SK-N-MC (cell line): Measurements from ENCODE around the gene SWI5.

Source experiments
- DNase-seq: peaks from one replicate; pipeline ENCODE4 v3.0.0-alpha.2; 2011; ENCODE audit warnings: low read depth, low spot score
- H3K27ac ChIP-seq: fragments of 200-600 bp; sonication (generic); 2 replicates; pipeline ENCODE4 v1.5.1; 2016; ENCODE audit warnings: mixed run types
- H3K36me3 ChIP-seq: fragments of 200-600 bp; sonication (generic); 2 replicates; pipeline ENCODE4 v1.6.1; 2017; ENCODE audit warnings: antibody characterized with exemption, low read length, mixed read lengths; ENCODE audit not compliant: insufficient read depth
- H3K4me3 ChIP-seq: fragments of 200-600 bp; sonication (generic); 2 replicates; pipeline ENCODE4 v1.5.1; 2016
- H3K9ac ChIP-seq: fragments of 200-600 bp; sonication (generic); 2 replicates; pipeline ENCODE4 v1.8.0; 2017; ENCODE audit warnings: mixed run types, mixed read lengths; ENCODE audit not compliant: insufficient read length
- H3K9me3 ChIP-seq: fragments of 200-600 bp; sonication (generic); 2 replicates; pipeline ENCODE4 v1.6.1; 2017; ENCODE audit warnings: low read depth, mild to moderate bottlenecking, antibody characterized with exemption, low read length, moderate library complexity, mixed read lengths
- EZH2 ChIP-seq: fragments of 200-600 bp; sonication (generic); IDR thresholded peaks from one replicate; pipeline ENCODE4 v1.6.1; 2017; ENCODE audit warnings: antibody characterized with exemption
- FOXP2 ChIP-seq: optimal IDR thresholded peaks from 2 replicates; pipeline ENCODE3; 2011; ENCODE audit warnings: mild to moderate bottlenecking, moderate library complexity; ENCODE audit not compliant: insufficient read depth; ENCODE audit errors: extremely low read length, control extremely low read depth
- POLR2AphosphoS5 ChIP-seq: IDR thresholded peaks from 2 replicates; pipeline ENCODE4 v1.6.1; 2012; ENCODE audit warnings: mild to moderate bottlenecking, low read depth, low read length, borderline replicate concordance

SWI5 gene

DNA sequence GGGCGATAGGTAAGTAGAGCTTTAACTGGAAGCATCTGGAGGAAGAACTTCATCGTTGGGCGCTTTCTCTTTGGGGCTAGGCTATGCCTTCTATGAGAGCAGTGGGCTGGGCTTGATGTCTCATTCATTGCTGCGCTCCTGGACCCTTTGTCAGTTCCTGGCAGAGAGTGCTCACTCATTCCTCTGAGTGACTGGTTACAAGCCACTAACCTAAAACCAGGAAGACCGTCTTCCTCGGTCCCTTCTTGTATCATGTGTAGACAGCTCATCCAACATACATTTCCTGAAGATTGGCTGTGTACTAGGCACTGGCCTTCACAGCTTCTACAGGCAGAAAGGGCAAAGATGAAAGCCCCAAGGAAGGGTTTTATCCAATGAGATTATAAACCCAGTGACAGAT is 6.4 kb downstream of the SWI5 start:
- Histone ChIP-seq H3K9ac (no peak overlapping the region), H3K27ac (no peak overlapping the region), H3K36me3 (no peaks in the 10 kb centered on the region), H3K4me3 (no peak overlapping the region), H3K9me3 (no peaks in the 10 kb centered on the region)
- TF ChIP-seq EZH2 = no peak
- no peak for TF ChIP-seq FOXP2
- TF ChIP-seq POLR2AphosphoS5 = no peak
- DNase-seq = no peak

DNA sequence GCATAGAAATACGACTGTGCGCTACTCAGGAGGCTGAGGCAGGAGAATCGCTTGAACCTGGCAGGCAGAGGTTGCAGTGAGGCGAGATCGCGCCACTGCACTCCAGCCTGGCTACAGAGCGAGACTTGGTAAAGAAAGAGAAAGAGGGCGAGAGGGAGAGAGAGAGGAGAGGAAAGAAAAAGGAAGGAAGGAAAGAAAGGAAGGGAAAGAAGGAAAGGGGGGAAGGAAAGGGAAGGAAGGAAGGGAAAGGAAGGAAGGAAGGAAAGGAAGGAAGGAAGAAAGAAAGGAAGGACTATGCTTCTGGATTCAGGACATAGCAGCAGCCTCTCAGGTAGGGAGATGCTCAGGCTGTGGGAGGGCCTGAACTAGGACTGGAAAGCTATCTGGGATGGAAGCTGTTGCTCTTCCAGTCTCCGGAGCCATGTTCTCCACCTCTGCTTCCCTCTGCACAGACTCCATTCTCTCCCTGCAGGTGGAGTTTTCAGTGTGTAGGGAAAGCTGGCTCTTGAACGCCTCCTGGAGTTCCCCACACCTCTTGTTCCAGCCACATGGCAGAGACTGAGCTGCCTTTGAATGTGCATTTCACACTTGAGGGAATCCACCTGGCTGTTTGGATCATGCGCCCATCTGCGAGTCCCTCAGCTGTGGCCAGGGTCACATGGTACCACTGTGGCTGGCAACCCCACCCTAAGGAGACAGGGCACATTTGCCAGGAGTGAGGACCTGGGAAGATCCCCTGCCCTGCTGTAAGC is 9.1 kb downstream of the SWI5 start:
- Histone ChIP-seq H3K27ac (no peak overlapping the region), H3K9me3 (no peaks in the 10 kb centered on the region), H3K9ac (no peak overlapping the region), H3K36me3 (no peaks in the 10 kb centered on the region), H3K4me3 (no peak overlapping the region)
- TF ChIP-seq FOXP2 = no peak
- no peak for TF ChIP-seq POLR2AphosphoS5
- no peak for TF ChIP-seq EZH2
- no peak for DNase-seq

- no peak overlapping the region for H3K27ac ChIP-seq
- no peaks in the 10 kb centered on the region for H3K36me3 ChIP-seq
- TF ChIP-seq FOXP2 = no peak
- TF ChIP-seq POLR2AphosphoS5 = no peak
- no peak for TF ChIP-seq EZH2
- H3K4me3 ChIP-seq = no peak overlapping the region
- DNase-seq = no peak
- no peaks in the 10 kb centered on the region for H3K9me3 ChIP-seq
- H3K9ac ChIP-seq = no peak overlapping the region
Measured at GRCh38 chr9:128286440-128286839, 10.4 kb downstream of the SWI5 start.

GRCh38 chr9:128288273-128289004 is 12.4 kb downstream of the SWI5 start:
- Histone ChIP-seq H3K27ac (no peak overlapping the region), H3K9me3 (no peaks in the 10 kb centered on the region), H3K9ac (no peak overlapping the region), H3K36me3 (no peaks in the 10 kb centered on the region), H3K4me3 (no peak overlapping the region)
- TF ChIP-seq POLR2AphosphoS5 = no peak
- no peak for TF ChIP-seq EZH2
- TF ChIP-seq FOXP2 = no peak
- no peak for DNase-seq

DNA sequence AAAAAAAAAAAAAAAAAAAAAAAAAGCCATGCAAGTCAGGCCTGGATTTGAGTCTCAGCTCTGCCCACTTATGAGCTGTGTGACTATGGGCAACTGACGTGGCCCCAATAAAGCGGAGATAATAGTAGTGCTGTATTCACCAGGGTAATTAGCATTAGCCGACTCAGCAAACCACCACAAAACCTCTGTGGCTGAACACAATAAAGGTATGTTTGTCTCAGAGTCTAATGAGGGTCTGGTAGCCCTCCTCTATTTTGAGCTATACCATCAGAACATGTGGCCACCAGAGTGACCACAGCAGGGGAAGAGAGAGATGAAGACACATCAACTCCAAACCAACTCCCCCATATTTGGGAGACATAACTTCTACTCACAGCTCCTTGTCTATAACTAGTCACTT is 15.9 kb downstream of the SWI5 start:
- Histone ChIP-seq H3K9me3 (no peaks in the 10 kb centered on the region), H3K4me3 (no peak overlapping the region), H3K27ac (no peak overlapping the region), H3K36me3 (no peaks in the 10 kb centered on the region), H3K9ac (no peak overlapping the region)
- TF ChIP-seq POLR2AphosphoS5 (no peak), FOXP2 (no peak), EZH2 (no peak)
- DNase-seq = no peak

- Histone ChIP-seq H3K27ac (no peak overlapping the region), H3K9ac (no peak overlapping the region), H3K9me3 (no peaks in the 10 kb centered on the region), H3K4me3 (no peak overlapping the region), H3K36me3 (no peaks in the 10 kb centered on the region)
- no peak for TF ChIP-seq EZH2
- TF ChIP-seq FOXP2 = no peak
- no peak for TF ChIP-seq POLR2AphosphoS5
- no peak for DNase-seq
Measured at GRCh38 chr9:128293091-128293490, 17.0 kb downstream of the SWI5 start.

DNA sequence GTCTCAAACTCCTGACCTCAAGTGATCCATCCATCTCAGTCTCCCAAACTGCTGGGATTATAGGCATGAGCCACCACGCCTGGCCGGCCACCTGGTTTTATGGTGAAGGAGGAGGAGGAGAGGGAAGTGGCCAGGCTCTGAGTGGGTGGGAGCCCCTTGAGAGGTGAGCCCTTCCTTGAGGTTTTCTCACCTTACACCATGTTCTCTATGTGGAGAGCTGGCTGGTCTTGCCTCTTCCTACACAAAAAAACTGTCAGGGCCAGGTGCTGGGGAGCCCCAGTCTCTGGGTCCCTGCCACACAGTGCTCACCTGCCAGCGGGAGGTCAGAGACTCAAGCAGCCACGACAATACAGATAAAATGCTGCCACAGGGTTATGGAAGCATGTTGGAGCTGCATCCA is 18.1 kb downstream of the SWI5 start:
- TF ChIP-seq POLR2AphosphoS5 (no peak), FOXP2 (no peak), EZH2 (no peak)
- Histone ChIP-seq H3K4me3 (no peak overlapping the region), H3K9ac (no peak overlapping the region), H3K9me3 (no peaks in the 10 kb centered on the region), H3K36me3 (no peaks in the 10 kb centered on the region), H3K27ac (no peak overlapping the region)
- no peak for DNase-seq

DNA sequence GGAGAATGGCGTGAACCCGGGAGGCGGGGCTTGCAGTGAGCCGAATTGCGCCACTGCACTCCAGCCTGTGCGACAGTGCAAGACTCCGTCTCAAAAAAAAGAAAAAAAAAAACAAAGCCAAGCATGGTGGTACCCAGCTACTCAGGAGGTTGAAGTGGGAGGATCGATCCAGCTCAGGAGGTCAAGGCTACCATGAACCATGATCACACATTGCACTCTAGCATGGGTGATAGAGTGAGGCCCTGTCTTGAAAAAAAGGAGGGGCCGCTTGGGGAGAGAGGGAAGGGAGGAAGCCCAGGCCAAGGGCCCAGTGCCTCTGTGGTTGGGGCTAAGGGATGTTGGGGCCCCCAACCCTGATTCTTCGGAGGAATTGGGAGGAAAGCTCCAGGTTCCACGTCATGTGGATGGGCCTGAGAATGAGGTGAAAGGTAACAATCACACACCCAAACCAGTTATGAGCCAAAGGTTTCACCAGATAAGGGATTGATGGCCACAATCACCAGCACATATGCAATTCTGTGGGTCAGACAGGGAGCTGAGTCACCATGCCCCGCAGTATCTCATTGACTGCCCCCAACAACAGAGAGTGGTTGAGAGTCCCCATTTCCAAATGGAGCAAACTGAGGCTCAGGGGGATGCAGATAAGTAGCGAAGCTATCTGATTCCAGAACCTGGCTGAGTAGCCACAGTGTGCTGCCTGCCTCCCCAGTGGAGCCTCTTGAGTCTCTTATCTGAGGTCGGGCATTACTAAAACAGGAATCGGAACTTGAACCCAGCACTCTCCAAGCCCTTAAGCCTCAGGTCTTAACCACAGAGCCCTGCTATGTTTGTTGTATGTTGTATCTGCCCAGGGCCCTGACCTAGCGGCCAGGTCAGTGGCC is 20.5 kb downstream of the SWI5 start:
- Histone ChIP-seq H3K9ac (no peak overlapping the region), H3K4me3 (no peak overlapping the region), H3K9me3 (no peaks in the 10 kb centered on the region), H3K36me3 (no peaks in the 10 kb centered on the region), H3K27ac (no peak overlapping the region)
- DNase-seq = no peak
- no peak for TF ChIP-seq POLR2AphosphoS5
- TF ChIP-seq EZH2 = no peak
- no peak for TF ChIP-seq FOXP2
